ENCODE data around the gene ANAPC16.
"Not testable (repeated sequence)": the region's sequence is repeated elsewhere in the genome, so short reads cannot be mapped to it uniquely, and the experiment has no call there.

The ANAPC16 gene

DNA sequence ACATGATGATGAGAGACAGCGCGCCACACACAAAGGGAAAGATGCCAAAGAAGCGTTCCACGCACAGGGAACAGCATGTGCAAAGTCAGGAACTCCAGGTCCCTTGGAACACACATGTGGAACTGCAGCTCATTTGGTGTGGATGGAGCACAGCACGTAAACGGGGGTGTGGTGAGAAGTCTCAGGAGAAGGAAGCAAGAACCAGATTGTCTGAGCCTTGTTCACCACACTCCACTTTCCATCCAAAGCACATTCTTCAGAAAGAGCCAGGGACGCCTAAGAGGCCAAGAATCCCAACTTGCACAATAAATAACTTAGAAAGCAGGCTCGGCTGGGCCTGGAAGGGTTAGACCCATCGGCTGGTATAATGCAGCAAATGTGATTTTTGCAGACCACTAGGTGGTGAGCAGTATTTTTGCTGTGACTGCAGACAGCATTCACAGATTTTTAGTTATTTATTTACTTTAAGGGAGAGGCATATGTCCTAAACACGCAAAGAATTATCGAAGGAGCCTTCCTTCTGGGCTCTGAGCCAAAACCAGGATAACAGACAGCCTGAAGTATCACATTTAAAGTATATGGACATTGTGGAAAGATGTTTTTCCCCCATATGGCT is 28.1 kb downstream of the ANAPC16 start:
- no peak overlapping the region for H3K4me3 ChIP-seq (ENCODE audit: low read length)
- TF ChIP-seq, protein P1, sequence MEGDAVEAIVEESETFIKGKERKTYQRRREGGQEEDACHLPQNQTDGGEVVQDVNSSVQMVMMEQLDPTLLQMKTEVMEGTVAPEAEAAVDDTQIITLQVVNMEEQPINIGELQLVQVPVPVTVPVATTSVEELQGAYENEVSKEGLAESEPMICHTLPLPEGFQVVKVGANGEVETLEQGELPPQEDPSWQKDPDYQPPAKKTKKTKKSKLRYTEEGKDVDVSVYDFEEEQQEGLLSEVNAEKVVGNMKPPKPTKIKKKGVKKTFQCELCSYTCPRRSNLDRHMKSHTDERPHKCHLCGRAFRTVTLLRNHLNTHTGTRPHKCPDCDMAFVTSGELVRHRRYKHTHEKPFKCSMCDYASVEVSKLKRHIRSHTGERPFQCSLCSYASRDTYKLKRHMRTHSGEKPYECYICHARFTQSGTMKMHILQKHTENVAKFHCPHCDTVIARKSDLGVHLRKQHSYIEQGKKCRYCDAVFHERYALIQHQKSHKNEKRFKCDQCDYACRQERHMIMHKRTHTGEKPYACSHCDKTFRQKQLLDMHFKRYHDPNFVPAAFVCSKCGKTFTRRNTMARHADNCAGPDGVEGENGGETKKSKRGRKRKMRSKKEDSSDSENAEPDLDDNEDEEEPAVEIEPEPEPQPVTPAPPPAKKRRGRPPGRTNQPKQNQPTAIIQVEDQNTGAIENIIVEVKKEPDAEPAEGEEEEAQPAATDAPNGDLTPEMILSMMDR (conservative IDR thresholded peaks at IDR 0.05; ENCODE audit: low read depth, low read length), result peak; percentile 40
- DNase-seq (ENCODE audit: low read depth), result no peak

DNA sequence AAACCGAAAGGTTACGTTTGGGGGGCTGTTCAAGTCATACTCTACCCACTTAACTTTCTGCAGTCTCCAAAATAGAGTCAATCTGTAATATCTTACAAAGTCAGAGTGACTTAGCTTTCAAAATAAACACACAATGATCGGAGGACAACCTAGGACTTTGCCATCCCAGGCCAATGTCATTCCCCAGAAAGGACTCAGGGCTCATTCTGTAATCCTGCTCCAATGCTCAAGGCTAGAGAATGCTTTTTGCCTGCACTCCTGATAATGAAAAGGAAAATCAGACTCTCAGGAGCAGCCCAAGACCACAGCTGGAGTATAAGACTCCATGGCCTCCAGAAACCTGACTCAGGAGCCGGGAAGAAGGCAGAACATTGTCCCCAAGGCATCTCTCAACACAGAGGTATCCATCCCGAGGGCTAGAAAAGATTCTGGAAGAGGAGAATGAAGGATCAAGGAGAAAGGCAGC is 28.8 kb downstream of the ANAPC16 start:
- DNase-seq (ENCODE audit: low read depth), result no peak
- no peak overlapping the region for H3K4me3 ChIP-seq (ENCODE audit: low read length)
- TF ChIP-seq, protein P1 (conservative IDR thresholded peaks at IDR 0.05; ENCODE audit: low read depth, low read length), result no peak

DNA sequence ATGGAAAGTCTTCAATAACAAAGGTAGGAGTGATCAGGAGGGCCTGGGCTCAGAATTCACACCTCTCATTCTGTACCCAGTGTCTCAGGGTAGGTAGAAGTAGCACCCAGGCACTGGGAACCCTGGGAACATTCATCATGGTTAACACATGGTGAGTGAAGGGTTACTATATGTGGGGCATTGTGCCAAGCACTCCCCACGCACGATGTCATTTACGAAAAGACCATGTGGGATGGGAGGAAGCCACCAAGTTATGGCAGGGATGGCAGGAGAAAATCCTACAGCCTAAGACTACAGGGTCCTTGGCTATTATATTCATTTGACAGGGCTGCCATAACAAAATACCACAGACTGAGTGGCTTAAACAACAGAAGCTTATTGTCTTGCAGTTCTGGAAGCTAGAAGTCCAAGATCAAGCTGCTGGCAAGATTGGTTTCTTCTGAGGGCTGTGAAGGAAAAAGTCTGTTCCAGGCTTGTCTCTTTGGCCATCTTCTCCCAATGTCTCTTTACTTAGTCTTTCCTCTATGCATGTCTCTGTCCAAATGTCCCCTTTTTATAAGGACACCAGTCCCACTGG is 30.2 kb downstream of the ANAPC16 start:
- DNase-seq (ENCODE audit: low read depth), result no peak
- TF ChIP-seq, protein P1 (conservative IDR thresholded peaks at IDR 0.05; ENCODE audit: low read depth, low read length), result no peak
- H3K4me3 ChIP-seq (ENCODE audit: low read length), result no peak overlapping the region

DNA sequence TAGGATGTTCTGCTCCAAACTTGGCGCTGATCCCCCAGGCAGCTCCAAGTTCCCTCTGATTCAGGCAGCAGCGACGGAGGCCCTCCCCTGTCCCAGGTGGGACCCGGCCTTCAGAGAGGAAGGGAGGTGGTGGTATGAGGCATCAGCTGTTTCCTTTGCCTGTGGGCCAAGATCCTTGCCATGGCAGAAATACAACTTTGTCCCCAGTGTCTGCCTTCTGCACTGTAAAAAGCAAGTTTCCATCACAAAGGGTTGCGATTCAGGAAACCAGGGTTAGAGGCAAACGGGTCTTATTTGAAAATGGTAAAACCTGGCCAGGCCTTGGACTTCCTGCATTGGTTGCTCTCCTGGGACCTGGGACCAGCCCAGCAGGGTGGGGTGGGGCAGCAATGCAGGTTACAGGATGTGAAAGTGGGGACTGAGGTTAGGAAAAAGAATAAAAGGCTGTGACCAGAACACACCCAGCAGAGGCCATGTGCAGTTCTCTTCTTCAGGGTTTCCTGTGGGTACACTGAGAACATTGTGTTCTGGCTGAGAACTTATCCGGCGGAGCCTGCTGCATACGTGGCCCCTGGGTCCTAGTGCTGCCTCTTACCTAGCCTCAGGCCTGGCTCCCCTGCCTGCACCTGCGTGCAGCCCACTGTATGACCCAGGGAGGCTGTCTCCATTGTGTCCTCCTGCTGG is 32.8 kb downstream of the ANAPC16 start:
- no peak for DNase-seq (ENCODE audit: low read depth)
- TF ChIP-seq, protein P1 (conservative IDR thresholded peaks at IDR 0.05; ENCODE audit: low read depth, low read length), result no peak
- no peak overlapping the region for H3K4me3 ChIP-seq (ENCODE audit: low read length)

DNA sequence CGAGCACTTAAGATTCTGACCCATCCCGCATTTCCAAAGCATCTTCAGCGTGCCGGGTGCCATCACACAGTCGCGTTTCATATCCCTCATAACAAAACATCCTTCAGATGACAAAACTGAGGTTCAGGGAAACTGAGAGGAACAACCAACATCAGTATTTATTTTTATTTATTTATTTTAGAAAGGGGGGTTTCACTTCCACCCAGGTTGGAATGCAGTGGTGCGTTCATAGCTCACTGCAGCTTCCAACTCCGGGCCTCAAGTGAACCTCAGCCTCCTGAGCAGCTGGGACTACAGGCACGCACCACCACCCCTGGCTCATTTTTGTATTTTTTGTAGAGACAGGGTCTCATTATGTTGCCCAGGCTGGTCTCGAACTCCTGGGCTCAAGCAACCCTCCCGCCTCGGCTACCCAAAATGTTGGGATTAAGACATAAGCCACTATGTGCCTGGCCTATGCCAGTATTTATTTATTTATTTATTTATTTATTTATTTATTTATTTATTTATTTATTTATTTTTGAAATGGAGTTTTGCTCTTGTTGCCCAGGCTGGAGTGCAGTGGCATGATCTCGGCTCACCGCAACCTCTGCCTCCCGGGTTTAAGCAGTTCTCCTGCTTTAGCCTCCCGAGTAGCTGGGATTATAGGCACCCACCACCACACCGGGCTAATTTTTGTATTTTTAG is 33.5 kb downstream of the ANAPC16 start:
- DNase-seq (ENCODE audit: low read depth); H3K4me3 ChIP-seq (ENCODE audit: low read length): not testable (repeated sequence)

DNA sequence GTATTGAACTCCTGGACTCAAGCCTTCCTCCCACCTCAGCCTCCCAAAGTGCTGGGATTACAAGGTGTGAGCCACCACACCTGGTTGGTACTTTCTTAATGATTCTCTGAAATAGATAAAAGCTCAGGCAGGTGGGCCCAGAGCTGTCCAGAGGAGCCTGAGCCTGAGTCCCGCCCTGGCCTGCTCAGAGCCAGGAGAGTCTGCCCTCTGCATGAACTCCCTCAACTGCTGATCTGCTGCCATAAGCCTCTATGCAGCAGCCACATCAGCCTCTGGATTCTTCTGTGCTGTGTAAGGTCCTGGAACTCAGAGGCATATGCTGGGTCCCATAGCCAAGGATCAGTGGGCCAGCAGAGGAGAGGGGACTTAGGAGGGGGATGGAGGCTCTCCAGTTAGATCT is 34.9 kb downstream of the ANAPC16 start:
- TF ChIP-seq, protein P1 (conservative IDR thresholded peaks at IDR 0.05; ENCODE audit: low read depth, low read length), result no peak
- peak; percentile 91 for DNase-seq (ENCODE audit: low read depth)
- no peak overlapping the region for H3K4me3 ChIP-seq (ENCODE audit: low read length)

DNA sequence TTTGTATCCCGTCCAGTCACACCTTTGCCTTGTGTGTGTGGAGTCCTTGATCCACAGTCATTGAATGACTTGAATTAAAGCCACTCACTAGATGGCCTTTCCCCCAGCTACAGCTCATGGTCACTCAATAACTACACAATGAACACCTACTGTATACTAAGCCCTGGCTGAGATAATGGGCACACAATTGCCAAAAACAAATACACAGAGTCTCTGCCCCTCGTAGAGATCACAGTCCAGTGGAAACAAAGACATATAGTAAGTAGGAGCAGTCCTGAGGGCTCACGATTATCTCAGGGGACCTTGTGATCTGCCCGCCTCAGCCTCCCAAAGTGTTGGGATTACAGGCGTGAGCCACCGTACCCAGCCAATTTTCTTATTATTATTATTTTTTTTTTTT is 35.8 kb downstream of the ANAPC16 start:
- DNase-seq (ENCODE audit: low read depth), result no peak
- TF ChIP-seq, protein P1 (conservative IDR thresholded peaks at IDR 0.05; ENCODE audit: low read depth, low read length), result no peak
- no peak overlapping the region for H3K4me3 ChIP-seq (ENCODE audit: low read length)

All from retinal pigment epithelial cell (primary cell).